HG02981 (cell line): Measurements from ENCODE around the gene MFSD6L.

Source experiments
- ATAC-seq: cut with Tn5 transposase; IDR thresholded peaks from one replicate; pipeline ENCODE4 v1.9.1; 2021; ENCODE audit warnings: mild to moderate bottlenecking, moderate library complexity; ENCODE audit not compliant: unreplicated experiment

The MFSD6L gene

GRCh38 chr17:8747742-8748141, 51.4 kb downstream of the MFSD6L start:
- no peak for ATAC-seq
